Keratinocyte (primary cell): Measurements from ENCODE around the gene PTPN4.

Experiments used
- CTCF ChIP-seq, 3 experiments: IDR thresholded peaks in 1 of 3; conservative IDR thresholded peaks in 1 of 3; optimal IDR thresholded peaks in 1 of 3; 2 replicates in 2 of 3; 3 replicates in 1 of 3; pipeline versions ENCODE3 to v1.5.1; 2011; ENCODE audit warnings: low read length in 3 of 3, mild to moderate bottlenecking in 3 of 3, moderate library complexity in 2 of 3, control low read depth in 1 of 3, inconsistent platforms in 1 of 3; ENCODE audit not compliant: insufficient read depth in 2 of 3; ENCODE audit errors: extremely low read depth in 1 of 3
- EZH2 ChIP-seq: IDR thresholded peaks from one replicate; pipeline ENCODE4 v1.6.1; 2012; ENCODE audit warnings: inconsistent platforms, mild to moderate bottlenecking, low read length, moderate library complexity

- TF ChIP-seq CTCF (optimal IDR thresholded peaks at IDR 0.05 in 1 of 3, IDR thresholded peaks at IDR 0.05 in 1 of 3, conservative IDR thresholded peaks at IDR 0.05 in 1 of 3; ENCODE audit: extremely low read depth in 1 of 3, insufficient read depth in 2 of 3, low read length in 3 of 3) (no peak), EZH2 (no peak)
Measured at GRCh38 chr2:119841550-119841949, 81.8 kb downstream of the PTPN4 start.
